Transverse colon (tissue), 4 donors: ENCODE data around the gene SMCO1. TPM values are rescaled to one million over a fixed set of nuclear protein-coding genes. Genes with fewer than 3 reads are reported as not detected.

ENCODE experiments used
- DNase-seq: peaks from one replicate; pipeline ENCODE4 v3.0.0-alpha.2; 2019
- H3K27ac ChIP-seq, 4 donors: fragments of 200-600 bp; sonication (generic); 2 replicates each; pipeline ENCODE4 v1.5.1; 2016 to 2018; ENCODE audit warnings: inconsistent platforms in 4 of 4
- H3K27me3 ChIP-seq: fragments of 200-600 bp; sonication (generic); 2 replicates; pipeline ENCODE4 v1.5.1; 2017; ENCODE audit warnings: inconsistent platforms
- H3K36me3 ChIP-seq, 4 donors: fragments of 200-600 bp; sonication (generic); 2 replicates each; pipeline ENCODE4 v1.5.1; 2017 to 2019; ENCODE audit warnings: inconsistent platforms in 4 of 4
- H3K4me1 ChIP-seq, 4 donors: fragments of 200-600 bp; sonication (generic); 2 replicates each; pipeline ENCODE4 v1.5.1; 2017 to 2020; ENCODE audit warnings: inconsistent platforms in 4 of 4
- H3K4me3 ChIP-seq, 4 donors: fragments of 200-600 bp; sonication (generic); 1 replicate in 1 of 4; 2 replicates in 3 of 4; pipeline versions ENCODE4 v1.5.1 to v1.6.1; 2017 to 2019; ENCODE audit warnings: inconsistent platforms in 4 of 4
- H3K9me3 ChIP-seq, 2 donors: fragments of 200-600 bp; sonication (generic); 2 replicates each; pipeline ENCODE4 v1.5.1; 2017 to 2019; ENCODE audit warnings: inconsistent platforms in 2 of 2
- CTCF ChIP-seq, 5 experiments: fragments of 200-600 bp in 3 of 5; fragments of 450-650 bp in 2 of 5; sonication (generic) in 3 of 5; IDR thresholded peaks; 1 replicate in 2 of 5; 2 replicates in 3 of 5; pipeline ENCODE4 v1.5.1; 2016 to 2017; ENCODE audit warnings: antibody characterized with exemption in 5 of 5, inconsistent platforms in 3 of 5, mild to moderate bottlenecking in 2 of 5, moderate library complexity in 1 of 5
- EP300 ChIP-seq: sonication (generic); formaldehyde crosslinking; IDR thresholded peaks from one replicate; pipeline ENCODE4 v1.6.1; 2017; ENCODE audit warnings: antibody characterized with exemption, low read depth
- POLR2A ChIP-seq: fragments of 450-650 bp; IDR thresholded peaks from one replicate; pipeline ENCODE4 v1.6.1; 2016; ENCODE audit warnings: antibody characterized with exemption, mild to moderate bottlenecking, moderate library complexity
- POLR2AphosphoS5 ChIP-seq, 3 donors: sonication (generic); formaldehyde crosslinking; IDR thresholded peaks; one replicate each; pipeline ENCODE4 v1.6.1; 2016; ENCODE audit warnings: antibody characterized with exemption in 3 of 3
- WGBS, 2 donors: methylation state at CpG; one replicate each; pipeline ENCODE4 v1.1.5; 2018; ENCODE audit warnings: low coverage in 1 of 2; 5-methylcytosine and 5-hydroxymethylcytosine counted together
- in situ Hi-C, 4 donors: fragments of 200-750 bp; cut with MboI; loops; one replicate each; pipeline versions ENCODE4 v1.15.0 to v1.15.1; 2017; ENCODE audit warnings: low sequenced_read_pairs in 3 of 4, low pct_ligation_motif_present in 1 of 4, low pct_unique_long_range_greater_than_20kb in 1 of 4
- intact Hi-C: fragments of 100-400 bp; cut with DNase I; formaldehyde crosslinking; loops from one replicate; pipeline ENCODE4 v1.15.1; 2023; ENCODE audit warnings: low total_unique reads
- total RNA-seq, 4 donors: library from RNA; depleted of rRNA; stranded (reverse); fragments of >200 nt; gene quantifications; one replicate each; pipeline ENCODE4 v1.1.0, GENCODE V29; 2016

The SMCO1 gene
- total RNA-seq, 4 donors from 2014 or later: not detected

- Histone ChIP-seq H3K36me3 (no peaks in the 10 kb centered on the region), H3K4me3 (no peak overlapping the region), H3K4me1 (no peaks in the 10 kb centered on the region), H3K27ac (no peak overlapping the region), H3K27me3 (no peaks in the 10 kb centered on the region), H3K9me3 (peaks cover 0 to 4% of the 10 kb centered on the region in 2 donors)
- DNase-seq: no peak
- intact Hi-C loops (no loop called here), in situ Hi-C loops (no loop called here)
- TF ChIP-seq EP300: no peak
- TF ChIP-seq CTCF (IDR thresholded peaks at IDR 0.05): no peak
- no peak for TF ChIP-seq POLR2A
- no peak for TF ChIP-seq POLR2AphosphoS5 (IDR thresholded peaks at IDR 0.05)
- WGBS, 2 donors: 84 to 97% methylated on average over 2 of the region's 2 CpGs
These were observed 29.4 kb upstream of the SMCO1 start for GRCh38 chr3:196544491-196544992.

DNA sequence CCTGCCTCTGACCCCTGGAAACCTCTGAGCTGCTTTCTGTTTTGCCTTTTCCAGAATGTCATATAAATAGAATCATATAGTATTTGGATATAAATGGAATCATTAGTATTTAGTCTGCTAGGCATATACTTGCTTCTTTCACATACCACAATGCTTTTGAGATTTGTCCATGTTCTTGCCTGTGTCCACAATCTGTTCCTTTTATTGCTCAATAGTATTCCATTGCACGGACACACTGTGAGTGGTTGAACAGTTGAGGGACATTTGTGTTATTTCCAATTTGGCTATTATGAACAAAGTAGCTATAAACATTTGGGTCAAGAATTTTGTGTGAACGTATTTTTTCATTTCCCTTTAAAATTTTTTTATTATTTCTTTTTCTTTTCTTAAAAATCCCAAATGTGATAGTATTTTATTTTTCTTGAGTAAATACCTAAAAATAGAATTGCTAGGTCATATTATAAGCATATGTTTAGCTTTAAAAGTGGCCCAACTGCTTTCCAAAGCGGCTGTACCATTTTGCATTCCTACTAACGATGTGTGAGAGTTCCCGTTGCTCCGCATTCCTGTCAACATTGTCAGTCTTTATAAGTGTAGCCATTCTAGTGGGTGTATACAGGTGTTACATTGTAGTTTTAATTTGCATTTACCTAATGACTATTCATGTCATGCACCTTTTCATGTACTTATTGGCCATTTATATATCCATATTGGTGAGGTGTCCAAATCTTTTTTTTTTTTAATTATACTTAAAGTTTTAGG, 26.7 kb upstream of the SMCO1 start:
- in situ Hi-C loops: no loop called here
- H3K9me3 ChIP-seq: no peaks in the 10 kb centered on the region
- H3K27ac ChIP-seq: no peak overlapping the region
- H3K27me3 ChIP-seq: no peaks in the 10 kb centered on the region
- TF ChIP-seq CTCF (IDR thresholded peaks at IDR 0.05) (no peak), POLR2AphosphoS5 (IDR thresholded peaks at IDR 0.05) (no peak), EP300 (no peak), POLR2A (no peak)
- H3K4me3 ChIP-seq: no peak overlapping the region
- 66 to 88% methylated on average over 2 to 6 of the region's 6 CpGs for WGBS, 2 donors
- no peaks in the 10 kb centered on the region for H3K4me1 ChIP-seq
- no peak for DNase-seq
- intact Hi-C loops: no loop called here
- no peaks in the 10 kb centered on the region for H3K36me3 ChIP-seq

- intact Hi-C loops (no loop called here), in situ Hi-C loops (no loop called here)
- no peaks in the 10 kb centered on the region for H3K4me1 ChIP-seq
- peak; percentile 44 for DNase-seq
- H3K27ac ChIP-seq: no peak overlapping the region
- no peaks in the 10 kb centered on the region for H3K9me3 ChIP-seq
- no peak overlapping the region for H3K4me3 ChIP-seq
- WGBS, 2 donors: 34 to 50% methylated on average over 9 to 18 of the region's 18 CpGs
- H3K27me3 ChIP-seq: no peaks in the 10 kb centered on the region
- no peak for TF ChIP-seq EP300
- no peak for TF ChIP-seq POLR2A
- no peak for TF ChIP-seq POLR2AphosphoS5 (IDR thresholded peaks at IDR 0.05)
- peak; percentile 48 to 64 (median 57) for TF ChIP-seq CTCF (IDR thresholded peaks at IDR 0.05)
- no peaks in the 10 kb centered on the region for H3K36me3 ChIP-seq
These were observed 22.3 kb upstream of the SMCO1 start for GRCh38 chr3:196537319-196537984.

DNA sequence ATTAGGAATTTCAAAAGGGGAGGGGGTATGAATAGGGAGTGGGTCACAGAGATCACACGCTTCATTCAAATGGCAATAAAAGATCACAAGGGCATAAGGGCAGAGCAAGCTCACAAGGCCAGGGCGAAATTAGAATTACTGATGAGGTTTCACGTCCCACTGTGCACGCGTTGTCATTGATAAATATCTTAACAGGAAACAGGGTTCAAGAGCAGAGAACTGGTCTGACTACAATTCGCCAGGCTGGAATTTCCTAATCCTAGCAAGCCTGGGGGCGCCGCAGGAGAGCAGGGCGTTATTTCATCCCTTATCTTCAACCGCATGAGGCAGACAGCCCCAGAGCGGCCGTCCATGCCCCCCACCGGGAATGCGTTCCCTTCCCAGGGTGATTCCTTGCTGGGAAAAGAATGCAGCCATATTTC, 18.1 kb upstream of the SMCO1 start:
- in situ Hi-C loops: no loop called here
- peaks cover 0 to 4% (median 0%) of the 10 kb centered on the region in 4 donors for H3K4me1 ChIP-seq
- TF ChIP-seq CTCF (IDR thresholded peaks at IDR 0.05) (no peak), POLR2AphosphoS5 (IDR thresholded peaks at IDR 0.05) (no peak), EP300 (no peak), POLR2A (no peak)
- no peaks in the 10 kb centered on the region for H3K27me3 ChIP-seq
- H3K27ac ChIP-seq: no peak overlapping the region
- DNase-seq: no peak
- H3K4me3 ChIP-seq: no peak overlapping the region
- no peaks in the 10 kb centered on the region for H3K36me3 ChIP-seq
- no peaks in the 10 kb centered on the region for H3K9me3 ChIP-seq
- 57% methylated on average over 14 of the region's 14 CpGs; no CpG with 5 or more reads in 1 of the 2 donors for WGBS, 2 donors
- intact Hi-C loops: no loop called here
